A673 (cell line): ENCODE data around the gene SLC9A8.

Experiments used
- CTCF ChIP-seq: fragments of 300-800, 200-600 bp; sonication (generic); conservative IDR thresholded peaks from 2 replicates; pipeline ENCODE4 v1.5.1; 2017; ENCODE audit warnings: low read depth, mild to moderate bottlenecking, antibody characterized with exemption, low read length, moderate library complexity, mixed read lengths
- EZH2 ChIP-seq: fragments of 200-600 bp; sonication (generic); IDR thresholded peaks from 2 replicates; pipeline ENCODE4 v1.6.1; 2017; ENCODE audit warnings: borderline replicate concordance, low read depth, mild to moderate bottlenecking, mixed read lengths, antibody characterized with exemption, low read length; ENCODE audit not compliant: poor library complexity, severe bottlenecking

GRCh38 chr20:49775229-49775693, 37.4 kb upstream of the SLC9A8 start:
- TF ChIP-seq CTCF, result no peak
- no peak for TF ChIP-seq EZH2
